ENCODE measurements around the gene PXDC1. TPM values are rescaled to one million over a fixed set of nuclear protein-coding genes. Genes with fewer than 3 reads are reported as not detected.

Gene PXDC1
- total RNA-seq, 2 experiments from 2014 or later, result 0.13 TPM; not detected in 1

- ChIA-PET POLR2A (interaction anchor here (0.9 kb wide), 1 partner anchor 237 kb away, joined by 3 read pairs; no protein-coding TSS in a partner anchor), CTCF (interaction anchor here (0.8 to 2.0 kb wide), 5 partner anchors 8 to 250 kb away, joined by 3 to 7 read pairs (median 4); no protein-coding TSS in a partner anchor)
These were observed 10.7 kb downstream of the PXDC1 start for GRCh38 chr6:3740551-3741476.

- CTCF ChIA-PET, result no interaction called here
- POLR2A ChIA-PET, result no interaction called here
These were observed 12.1 kb downstream of the PXDC1 start for GRCh38 chr6:3739311-3739897.

- CTCF ChIA-PET, result interaction anchor here (0.5 kb wide), 1 partner anchor 16 kb away, joined by 3 read pairs; no protein-coding TSS in a partner anchor
- POLR2A ChIA-PET, result no interaction called here
These were observed 13.0 kb downstream of the PXDC1 start for GRCh38 chr6:3738381-3739131.

- ChIA-PET CTCF (interaction anchor here (0.5 kb wide), 1 partner anchor 17 kb away, joined by 3 read pairs; no protein-coding TSS in a partner anchor), POLR2A (no interaction called here)
These were observed 13.7 kb downstream of the PXDC1 start for GRCh38 chr6:3737831-3738210.

- ChIA-PET POLR2A (no interaction called here), CTCF (no interaction called here)
These were observed 14.2 kb downstream of the PXDC1 start for GRCh38 chr6:3737149-3737830.

GRCh38 chr6:3735029-3735605 is 16.4 kb downstream of the PXDC1 start:
- CTCF ChIA-PET, result no interaction called here
- POLR2A ChIA-PET, result no interaction called here

GRCh38 chr6:3734023-3734422 is 17.5 kb downstream of the PXDC1 start:
- POLR2A ChIA-PET, result no interaction called here
- CTCF ChIA-PET, result interaction anchor here (2.2 kb wide), 1 partner anchor 454 kb away, joined by 7 read pairs; no protein-coding TSS in a partner anchor

- CTCF ChIA-PET, result interaction anchor here (0.9 to 2.2 kb wide), 4 partner anchors 15 to 474 kb away, joined by 3 to 7 read pairs (median 4); no protein-coding TSS in a partner anchor
- POLR2A ChIA-PET, result no interaction called here
These were observed 18.1 kb downstream of the PXDC1 start for GRCh38 chr6:3733321-3733925.

GRCh38 chr6:3732345-3733141 is 19.0 kb downstream of the PXDC1 start:
- CTCF ChIA-PET, result interaction anchor here (0.6 to 2.2 kb wide), 13 partner anchors 9 to 610 kb away, joined by 3 to 7 read pairs (median 3); no protein-coding TSS in a partner anchor

GRCh38 chr6:3731700-3732099 is 19.8 kb downstream of the PXDC1 start:
- ChIA-PET CTCF (interaction anchor here (0.7 to 2.0 kb wide), 10 partner anchors 8 to 472 kb away, joined by 3 to 6 read pairs (median 3); a partner anchor contains a TSS), POLR2A (no interaction called here)

More at GRCh38 chr6:3732345-3733141, 19.0 kb downstream of the PXDC1 start:
- POLR2A ChIA-PET, result no interaction called here

GRCh38 chr6:3729603-3730344 is 21.7 kb downstream of the PXDC1 start:
- ChIA-PET CTCF (interaction anchor here (0.6 to 0.9 kb wide), 2 partner anchors 18 to 431 kb away, joined by 3 to 4 read pairs; no protein-coding TSS in a partner anchor), POLR2A (no interaction called here)

GRCh38 chr6:3727593-3728108 is 23.9 kb downstream of the PXDC1 start:
- CTCF ChIA-PET, result interaction anchor here (1.3 kb wide), 1 partner anchor 251 kb away, joined by 4 read pairs; no protein-coding TSS in a partner anchor
- POLR2A ChIA-PET, result no interaction called here

- ChIA-PET CTCF (no interaction called here), POLR2A (no interaction called here)
These were observed 24.5 kb downstream of the PXDC1 start for GRCh38 chr6:3727036-3727435.

- ChIA-PET CTCF (no interaction called here), POLR2A (no interaction called here)
These were observed 25.1 kb downstream of the PXDC1 start for GRCh38 chr6:3726421-3726820.

- CTCF ChIA-PET, result no interaction called here
These were observed 26.1 kb downstream of the PXDC1 start for GRCh38 chr6:3725145-3726047.

More at GRCh38 chr6:3725145-3726047, 26.1 kb downstream of the PXDC1 start:
- POLR2A ChIA-PET, result no interaction called here

Measured in activated CD8-positive, alpha-beta memory T cell treated with anti-CD3 and anti-CD28 coated beads for 36 hours (primary cell).